Mesothelial cell of epicardium (in vitro differentiated cells): ENCODE data around the gene ZCCHC14. TPM values are rescaled to one million over a fixed set of nuclear protein-coding genes. Genes with fewer than 3 reads are reported as not detected.

ENCODE experiments used
- DNase-seq, 2 experiments: peaks; one replicate each; pipeline ENCODE4 v3.0.0; 2021; ENCODE audit warnings: low spot score in 2 of 2; ENCODE audit not compliant: unreplicated experiment in 2 of 2
- H3K27ac Mint-ChIP-seq: 2 replicates; pipeline ENCODE4 v1.8.0; 2021; ENCODE audit warnings: mixed read lengths
- H3K27me3 Mint-ChIP-seq: 2 replicates; pipeline ENCODE4 v1.8.0; 2021; ENCODE audit warnings: low read depth, mixed read lengths
- H3K36me3 Mint-ChIP-seq: 2 replicates; pipeline ENCODE4 v1.8.0; 2021; ENCODE audit warnings: mixed read lengths
- H3K4me1 Mint-ChIP-seq: 2 replicates; pipeline ENCODE4 v1.8.0; 2021; ENCODE audit warnings: mixed read lengths
- H3K4me3 Mint-ChIP-seq: 2 replicates; pipeline ENCODE4 v1.8.0; 2021; ENCODE audit warnings: mild to moderate bottlenecking, moderate library complexity, mixed read lengths
- H3K9me3 Mint-ChIP-seq: 2 replicates; pipeline ENCODE4 v1.8.0; 2021; ENCODE audit warnings: mixed read lengths
- CTCF ChIP-seq: fragments of 200-600 bp; sonication (generic); IDR thresholded peaks from one replicate; pipeline ENCODE4 v1.5.0; 2021; ENCODE audit warnings: antibody characterized with exemption; ENCODE audit not compliant: unreplicated experiment
- total RNA-seq: library from RNA; stranded (reverse); gene quantifications from 3 replicates; pipeline ENCODE4 v1.2.1, GENCODE V29; 2021

ZCCHC14 gene
- total RNA-seq, 1 donor from 2014 or later, result 37.3 TPM

GRCh38 chr16:87360862-87361610 lies 131.8 kb downstream of the ZCCHC14 start:
- no peak for TF ChIP-seq CTCF
- no peaks in the 10 kb centered on the region for H3K9me3 Mint-ChIP-seq
- no peak overlapping the region for H3K4me3 Mint-ChIP-seq
- H3K36me3 Mint-ChIP-seq, result peaks cover 35% of the 10 kb centered on the region
- H3K27me3 Mint-ChIP-seq, result no peaks in the 10 kb centered on the region
- H3K27ac Mint-ChIP-seq, result no peak overlapping the region
- DNase-seq, result no peak
- H3K4me1 Mint-ChIP-seq, result peaks cover 15% of the 10 kb centered on the region

DNA sequence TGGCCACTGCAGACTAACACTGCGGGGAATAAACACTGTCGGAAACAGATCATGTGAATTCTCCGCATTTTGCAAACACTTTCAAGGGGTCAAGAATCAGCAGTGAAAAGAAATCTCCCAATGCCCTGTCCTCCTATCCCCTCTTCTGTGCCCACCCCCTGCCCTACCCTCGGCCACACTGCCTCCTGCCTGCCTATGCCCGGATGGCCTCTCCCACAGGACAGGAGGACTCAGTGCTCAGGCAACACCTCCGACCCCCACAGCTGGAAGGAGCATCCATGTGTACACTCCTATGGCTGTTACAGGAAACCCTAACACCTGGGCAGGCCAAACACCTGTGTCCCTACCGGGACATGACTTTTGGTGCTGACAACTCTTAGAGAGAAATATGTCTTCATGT lies 133.7 kb downstream of the ZCCHC14 start:
- Mint-ChIP-seq H3K36me3 (peaks cover 35% of the 10 kb centered on the region), H3K27ac (no peak overlapping the region), H3K9me3 (no peaks in the 10 kb centered on the region), H3K27me3 (no peaks in the 10 kb centered on the region), H3K4me3 (no peak overlapping the region), H3K4me1 (peaks cover 9% of the 10 kb centered on the region)
- DNase-seq, result no peak
- no peak for TF ChIP-seq CTCF

DNA sequence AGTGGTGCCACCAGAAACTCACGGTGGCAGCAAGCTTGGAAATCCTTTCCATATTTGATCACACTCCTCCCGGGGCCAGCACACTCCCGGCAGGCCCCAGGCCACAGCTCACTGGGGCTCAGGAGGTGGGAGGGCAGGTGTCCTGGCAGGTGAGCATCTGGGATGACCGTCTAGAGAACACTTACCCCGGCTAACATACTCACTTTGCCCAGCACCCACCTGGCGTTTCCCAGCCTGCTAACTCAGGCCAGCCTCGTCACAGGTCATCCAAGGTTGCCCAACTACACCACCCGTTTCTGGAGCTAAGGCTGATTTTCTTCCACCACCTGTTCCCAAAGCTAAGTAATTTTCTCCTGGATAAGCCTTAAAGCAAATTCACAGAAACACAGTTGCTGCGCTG lies 134.1 kb downstream of the ZCCHC14 start:
- no peaks in the 10 kb centered on the region for H3K9me3 Mint-ChIP-seq
- no peak overlapping the region for H3K27ac Mint-ChIP-seq

GRCh38 chr16:87358250-87358649 lies 134.6 kb downstream of the ZCCHC14 start:
- H3K4me3 Mint-ChIP-seq, result no peak overlapping the region
- H3K36me3 Mint-ChIP-seq, result peaks cover 33% of the 10 kb centered on the region
- no peak overlapping the region for H3K27ac Mint-ChIP-seq
- peaks cover under 1% of the 10 kb centered on the region for H3K4me1 Mint-ChIP-seq
- no peaks in the 10 kb centered on the region for H3K9me3 Mint-ChIP-seq
- DNase-seq, result no peak
- no peak for TF ChIP-seq CTCF
- no peaks in the 10 kb centered on the region for H3K27me3 Mint-ChIP-seq

More for the DNA sequence above, 134.1 kb downstream of the ZCCHC14 start:
- Mint-ChIP-seq H3K4me1 (peaks cover 5% of the 10 kb centered on the region), H3K4me3 (no peak overlapping the region), H3K27me3 (no peaks in the 10 kb centered on the region), H3K36me3 (peaks cover 35% of the 10 kb centered on the region)
- TF ChIP-seq CTCF, result no peak
- DNase-seq, result no peak

GRCh38 chr16:87356491-87356853 lies 136.4 kb downstream of the ZCCHC14 start:
- Mint-ChIP-seq H3K27ac (no peak overlapping the region), H3K27me3 (no peaks in the 10 kb centered on the region), H3K4me3 (no peak overlapping the region), H3K9me3 (no peaks in the 10 kb centered on the region), H3K36me3 (peaks cover 29% of the 10 kb centered on the region), H3K4me1 (no peaks in the 10 kb centered on the region)
- DNase-seq, result no peak
- no peak for TF ChIP-seq CTCF

Other genes starting within 250 kb of the ZCCHC14 start
- 4.5 to 6.2 TPM (median 4.6 TPM) in 3 replicates for gene C16orf95, start 175.6 kb downstream of the ZCCHC14 start, total RNA-seq
- gene FBXO31, start 109.2 kb downstream of the ZCCHC14 start, total RNA-seq, result 37.0 to 38.1 TPM (median 37.3 TPM) in 3 replicates
- 39.6 to 41.6 TPM (median 41.2 TPM) in 3 replicates for gene MAP1LC3B, start 100.7 kb downstream of the ZCCHC14 start, total RNA-seq
- 15.1 to 16.8 TPM (median 15.4 TPM) in 3 replicates for gene JPH3, start 109.5 kb upstream of the ZCCHC14 start, total RNA-seq